ENCODE measurements around the gene CCDC149. TPM values are rescaled to one million over a fixed set of nuclear protein-coding genes. Genes with fewer than 3 reads are reported as not detected.

CCDC149 gene
- total RNA-seq, 1 experiment from 2014 or later, result 3.6 TPM

GRCh38 chr4:24808261-24808660 lies 104.6 kb downstream of the CCDC149 start:
- no peaks in the 10 kb centered on the region for H3K9me3 ChIP-seq (ENCODE audit: control insufficient read depth, insufficient read depth, low read depth, low read length)
- POLR2A ChIA-PET, result no interaction called here
- intact Hi-C loops (cut with micrococcal nuclease; ENCODE audit: unreplicated experiment), result no loop called here
- H3K4me3 ChIP-seq (ENCODE audit: low read depth in 2 of 2, low read length in 2 of 2), result no peak overlapping the region
- no peak for DNase-seq (ENCODE audit: low read depth, low spot score)
- no peaks in the 10 kb centered on the region for H3K27me3 ChIP-seq (ENCODE audit: control insufficient read depth, insufficient read depth, low read length)
- no peak overlapping the region for H3K27ac ChIP-seq (ENCODE audit: low read length)
- H3K36me3 ChIP-seq (ENCODE audit: control insufficient read depth, insufficient read depth, low read length), result no peaks in the 10 kb centered on the region
- no peak for ATAC-seq
- no TSS peak for BruUV-seq (replicated peaks)
- H3K4me1 ChIP-seq (ENCODE audit: control insufficient read depth, insufficient read depth, low read length), result no peaks in the 10 kb centered on the region
- TF ChIP-seq POLR2AphosphoS5 (IDR thresholded peaks at IDR 0.05; ENCODE audit: low read depth, low read length) (no peak), TCF7L2 (IDR thresholded peaks at IDR 0.05; ENCODE audit: low read depth, low read length) (no peak), SIN3A (IDR thresholded peaks at IDR 0.05; ENCODE audit: borderline replicate concordance, insufficient read depth, low read depth, low read length) (no peak)
- TF ChIP-seq, protein P1, sequence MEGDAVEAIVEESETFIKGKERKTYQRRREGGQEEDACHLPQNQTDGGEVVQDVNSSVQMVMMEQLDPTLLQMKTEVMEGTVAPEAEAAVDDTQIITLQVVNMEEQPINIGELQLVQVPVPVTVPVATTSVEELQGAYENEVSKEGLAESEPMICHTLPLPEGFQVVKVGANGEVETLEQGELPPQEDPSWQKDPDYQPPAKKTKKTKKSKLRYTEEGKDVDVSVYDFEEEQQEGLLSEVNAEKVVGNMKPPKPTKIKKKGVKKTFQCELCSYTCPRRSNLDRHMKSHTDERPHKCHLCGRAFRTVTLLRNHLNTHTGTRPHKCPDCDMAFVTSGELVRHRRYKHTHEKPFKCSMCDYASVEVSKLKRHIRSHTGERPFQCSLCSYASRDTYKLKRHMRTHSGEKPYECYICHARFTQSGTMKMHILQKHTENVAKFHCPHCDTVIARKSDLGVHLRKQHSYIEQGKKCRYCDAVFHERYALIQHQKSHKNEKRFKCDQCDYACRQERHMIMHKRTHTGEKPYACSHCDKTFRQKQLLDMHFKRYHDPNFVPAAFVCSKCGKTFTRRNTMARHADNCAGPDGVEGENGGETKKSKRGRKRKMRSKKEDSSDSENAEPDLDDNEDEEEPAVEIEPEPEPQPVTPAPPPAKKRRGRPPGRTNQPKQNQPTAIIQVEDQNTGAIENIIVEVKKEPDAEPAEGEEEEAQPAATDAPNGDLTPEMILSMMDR (IDR thresholded peaks at IDR 0.05), result no peak
- TF ChIP-seq, protein P2, sequence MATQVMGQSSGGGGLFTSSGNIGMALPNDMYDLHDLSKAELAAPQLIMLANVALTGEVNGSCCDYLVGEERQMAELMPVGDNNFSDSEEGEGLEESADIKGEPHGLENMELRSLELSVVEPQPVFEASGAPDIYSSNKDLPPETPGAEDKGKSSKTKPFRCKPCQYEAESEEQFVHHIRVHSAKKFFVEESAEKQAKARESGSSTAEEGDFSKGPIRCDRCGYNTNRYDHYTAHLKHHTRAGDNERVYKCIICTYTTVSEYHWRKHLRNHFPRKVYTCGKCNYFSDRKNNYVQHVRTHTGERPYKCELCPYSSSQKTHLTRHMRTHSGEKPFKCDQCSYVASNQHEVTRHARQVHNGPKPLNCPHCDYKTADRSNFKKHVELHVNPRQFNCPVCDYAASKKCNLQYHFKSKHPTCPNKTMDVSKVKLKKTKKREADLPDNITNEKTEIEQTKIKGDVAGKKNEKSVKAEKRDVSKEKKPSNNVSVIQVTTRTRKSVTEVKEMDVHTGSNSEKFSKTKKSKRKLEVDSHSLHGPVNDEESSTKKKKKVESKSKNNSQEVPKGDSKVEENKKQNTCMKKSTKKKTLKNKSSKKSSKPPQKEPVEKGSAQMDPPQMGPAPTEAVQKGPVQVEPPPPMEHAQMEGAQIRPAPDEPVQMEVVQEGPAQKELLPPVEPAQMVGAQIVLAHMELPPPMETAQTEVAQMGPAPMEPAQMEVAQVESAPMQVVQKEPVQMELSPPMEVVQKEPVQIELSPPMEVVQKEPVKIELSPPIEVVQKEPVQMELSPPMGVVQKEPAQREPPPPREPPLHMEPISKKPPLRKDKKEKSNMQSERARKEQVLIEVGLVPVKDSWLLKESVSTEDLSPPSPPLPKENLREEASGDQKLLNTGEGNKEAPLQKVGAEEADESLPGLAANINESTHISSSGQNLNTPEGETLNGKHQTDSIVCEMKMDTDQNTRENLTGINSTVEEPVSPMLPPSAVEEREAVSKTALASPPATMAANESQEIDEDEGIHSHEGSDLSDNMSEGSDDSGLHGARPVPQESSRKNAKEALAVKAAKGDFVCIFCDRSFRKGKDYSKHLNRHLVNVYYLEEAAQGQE (IDR thresholded peaks at IDR 0.05; ENCODE audit: insufficient read depth in 1 of 2, low read depth in 2 of 2, low read length in 1 of 2), result no peak
- CTCF ChIA-PET, result no interaction called here
- in situ Hi-C loops (cut with HindIII; ENCODE audit: low pct_unique_long_range_greater_than_20kb, low sequenced_read_pairs), result no loop called here

DNA sequence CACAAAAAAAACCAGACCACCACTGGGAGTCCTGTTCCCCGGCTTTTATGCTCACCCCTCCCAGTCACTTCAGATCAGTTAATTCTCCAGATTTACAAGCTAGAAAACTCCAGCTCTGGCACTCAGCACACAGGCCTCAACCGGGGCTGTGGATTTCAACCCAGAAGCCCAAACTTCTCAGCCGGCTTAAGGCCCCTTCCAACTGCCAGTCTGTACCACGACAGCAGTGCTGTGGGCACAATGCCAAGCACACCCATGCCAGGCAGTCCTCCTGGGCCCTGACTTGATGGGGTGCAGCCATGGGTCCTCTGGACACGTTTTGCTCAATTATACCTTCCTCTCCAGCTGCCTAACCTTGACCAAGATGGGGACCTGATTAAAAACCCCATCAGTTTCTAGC lies 105.2 kb downstream of the CCDC149 start:
- DNase-seq (ENCODE audit: low read depth, low spot score), result no peak
- H3K27me3 ChIP-seq (ENCODE audit: control insufficient read depth, insufficient read depth, low read length), result no peaks in the 10 kb centered on the region
- no peaks in the 10 kb centered on the region for H3K36me3 ChIP-seq (ENCODE audit: control insufficient read depth, insufficient read depth, low read length)
- no peak for TF ChIP-seq TCF7L2 (IDR thresholded peaks at IDR 0.05; ENCODE audit: low read depth, low read length)
- TF ChIP-seq, protein P1 (IDR thresholded peaks at IDR 0.05), result no peak
- no peak for TF ChIP-seq POLR2AphosphoS5 (IDR thresholded peaks at IDR 0.05; ENCODE audit: low read depth, low read length)
- no peak for TF ChIP-seq SIN3A (IDR thresholded peaks at IDR 0.05; ENCODE audit: borderline replicate concordance, insufficient read depth, low read depth, low read length)
- TF ChIP-seq, protein P2 (IDR thresholded peaks at IDR 0.05; ENCODE audit: insufficient read depth in 1 of 2, low read depth in 2 of 2, low read length in 1 of 2), result no peak
- no peak for ATAC-seq
- no peaks in the 10 kb centered on the region for H3K4me1 ChIP-seq (ENCODE audit: control insufficient read depth, insufficient read depth, low read length)
- POLR2A ChIA-PET, result no interaction called here
- intact Hi-C loops (cut with micrococcal nuclease; ENCODE audit: unreplicated experiment) (no loop called here), in situ Hi-C loops (cut with HindIII; ENCODE audit: low pct_unique_long_range_greater_than_20kb, low sequenced_read_pairs) (no loop called here)
- H3K9me3 ChIP-seq (ENCODE audit: control insufficient read depth, insufficient read depth, low read depth, low read length), result no peaks in the 10 kb centered on the region
- CTCF ChIA-PET, result no interaction called here
- BruUV-seq (replicated peaks), result no TSS peak
- no peak overlapping the region for H3K4me3 ChIP-seq (ENCODE audit: low read depth in 2 of 2, low read length in 2 of 2)
- no peak overlapping the region for H3K27ac ChIP-seq (ENCODE audit: low read length)

All from Panc1 (cell line).